ENCODE results near the gene TRIM9.

- no peak for TF ChIP-seq CTCF (conservative IDR thresholded peaks at IDR 0.05 in 1 of 2, IDR thresholded peaks at IDR 0.05 in 1 of 2; ENCODE audit: low read depth in 1 of 2, low read length in 2 of 2)
- no peak for TF ChIP-seq EZH2 (IDR thresholded peaks at IDR 0.05; ENCODE audit: low read length, missing control alignments)
Measured at GRCh38 chr14:50963919-50964318, 131.0 kb downstream of the TRIM9 start.
